Ecto neural progenitor cell (in vitro differentiated cells): Measurements from ENCODE around the gene PRR23E.

ENCODE experiments used
- DNase-seq: peaks from one replicate; pipeline ENCODE4 v3.0.0-alpha.2; 2018; ENCODE audit warnings: low spot score

PRR23E gene

DNA sequence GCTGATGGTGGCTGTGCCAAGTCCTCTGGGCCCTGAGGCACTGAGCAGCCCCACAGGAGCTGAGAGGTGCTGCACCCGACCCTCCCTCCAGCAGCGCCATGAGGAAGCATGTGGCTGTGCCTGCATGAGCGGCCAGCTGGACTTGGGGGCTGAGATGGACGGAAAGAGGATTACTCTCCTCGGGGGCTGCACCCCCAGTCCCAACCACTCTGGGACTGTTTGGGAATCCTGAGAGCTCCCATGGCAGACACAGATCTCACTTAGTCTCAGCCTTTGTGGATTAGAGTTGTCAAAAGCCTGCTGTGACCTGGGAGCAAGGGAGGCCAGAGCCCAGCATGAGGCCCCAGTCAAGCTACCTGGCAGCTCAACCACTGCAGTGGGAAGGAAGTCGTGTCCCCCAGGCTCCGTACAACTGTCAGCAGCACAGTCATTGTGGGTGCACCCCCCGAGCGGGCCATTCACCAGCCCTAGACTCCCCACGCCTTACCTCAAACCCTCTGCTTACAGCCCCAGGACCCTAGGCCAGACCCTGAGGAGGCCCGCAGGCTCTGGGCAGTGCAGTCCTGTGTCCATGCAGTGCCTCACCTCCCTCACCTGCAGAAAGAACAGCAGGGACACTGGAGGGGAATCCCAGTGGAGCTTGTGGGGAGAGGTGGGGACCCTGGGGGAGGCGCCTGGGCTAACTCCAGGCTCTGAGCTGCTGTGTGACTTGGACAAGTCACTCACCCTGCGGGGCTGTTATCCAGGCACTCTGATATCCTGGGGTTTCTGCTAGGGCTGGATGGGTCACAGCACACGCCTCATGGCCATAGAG, 17.1 kb downstream of the PRR23E start:
- peak; percentile 47 for DNase-seq

- DNase-seq, result no peak
Measured at GRCh38 chr3:127210654-127210943, 17.7 kb downstream of the PRR23E start.

DNA sequence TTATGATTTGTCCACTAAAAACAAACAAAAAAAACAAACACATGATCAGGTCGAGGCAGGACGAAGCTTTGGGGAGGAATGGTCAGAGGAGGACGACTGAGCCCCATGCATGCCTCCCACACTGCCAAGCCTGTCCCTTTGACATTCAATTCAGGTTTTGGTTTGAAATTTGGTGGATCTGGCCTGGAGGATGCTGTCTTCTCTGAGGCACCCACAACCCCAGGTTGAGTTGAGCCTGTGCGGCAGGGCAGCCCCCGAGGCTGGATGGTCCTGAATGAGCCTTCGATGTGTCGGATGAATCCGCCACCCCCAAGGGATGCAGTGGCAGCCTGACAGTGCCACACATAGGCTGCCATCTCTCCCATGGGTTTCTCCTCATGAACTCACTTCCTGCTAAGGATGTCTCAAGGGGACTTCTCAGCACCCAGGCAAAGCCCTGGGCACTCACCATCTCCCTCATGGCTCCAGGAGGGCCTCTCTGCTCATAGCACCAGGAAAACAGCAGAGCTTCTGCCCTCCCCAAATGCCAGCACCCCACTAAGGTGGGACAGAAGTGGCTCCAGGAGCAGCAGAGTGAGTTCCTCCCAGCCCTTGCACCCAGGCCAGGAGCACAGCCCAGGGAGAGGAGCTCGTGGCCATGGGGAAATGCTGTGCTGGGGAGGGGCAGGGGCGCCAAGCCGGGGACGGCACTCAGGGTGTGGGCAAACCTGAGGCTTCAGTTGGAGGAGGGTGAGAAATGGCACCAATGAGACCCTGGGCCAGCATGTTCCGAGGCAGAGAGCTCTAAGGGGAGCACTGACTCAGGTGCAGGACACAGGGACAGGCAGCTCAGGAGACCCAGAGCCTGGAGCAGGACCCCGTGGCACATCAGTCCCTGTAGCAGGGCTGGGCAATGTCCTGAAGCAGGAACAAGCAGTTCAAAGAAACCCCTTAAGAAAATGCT, 18.5 kb downstream of the PRR23E start:
- peak; percentile 39 for DNase-seq

DNA sequence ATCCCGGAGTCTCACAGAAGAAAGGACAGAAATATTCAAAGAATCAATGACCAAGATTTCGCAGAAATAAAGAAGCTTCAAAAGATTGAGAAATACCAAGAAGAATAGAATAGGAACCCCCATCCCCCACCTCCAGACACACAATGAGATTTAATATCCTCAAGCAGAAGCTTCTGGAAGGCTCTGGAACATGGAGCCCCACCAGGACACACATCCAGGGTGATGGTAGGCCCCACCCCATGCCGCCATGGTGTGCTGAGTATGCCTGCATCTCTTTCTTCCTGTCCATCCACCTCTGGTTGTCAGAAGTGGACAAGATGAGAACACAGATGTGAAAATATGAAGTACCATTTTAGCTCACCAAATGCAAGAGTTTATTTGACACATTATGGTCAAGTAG, 19.3 kb downstream of the PRR23E start:
- peak; percentile 26 for DNase-seq

DNA sequence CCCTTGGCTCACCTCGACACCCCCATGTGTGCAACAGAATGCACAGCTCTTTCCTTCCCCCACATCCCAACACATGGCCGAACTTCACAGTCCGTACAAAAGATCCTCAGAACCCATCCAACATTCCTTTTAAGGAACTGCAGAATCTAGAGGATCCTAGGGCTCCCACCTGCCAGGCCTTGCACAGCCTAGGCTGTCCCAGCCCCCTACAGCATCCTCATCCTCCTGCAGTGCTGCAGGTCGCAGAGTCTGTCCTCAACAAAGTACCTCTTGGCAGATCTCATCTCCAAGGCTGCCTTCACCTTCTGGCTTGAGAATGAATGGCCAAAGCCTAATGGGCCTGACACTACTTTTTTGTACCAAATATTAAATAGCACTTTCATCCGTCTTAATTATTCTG, 19.8 kb downstream of the PRR23E start:
- peak; percentile 23 for DNase-seq

GRCh38 chr3:127213381-127213918, 20.5 kb downstream of the PRR23E start:
- peak; percentile 18 for DNase-seq

DNA sequence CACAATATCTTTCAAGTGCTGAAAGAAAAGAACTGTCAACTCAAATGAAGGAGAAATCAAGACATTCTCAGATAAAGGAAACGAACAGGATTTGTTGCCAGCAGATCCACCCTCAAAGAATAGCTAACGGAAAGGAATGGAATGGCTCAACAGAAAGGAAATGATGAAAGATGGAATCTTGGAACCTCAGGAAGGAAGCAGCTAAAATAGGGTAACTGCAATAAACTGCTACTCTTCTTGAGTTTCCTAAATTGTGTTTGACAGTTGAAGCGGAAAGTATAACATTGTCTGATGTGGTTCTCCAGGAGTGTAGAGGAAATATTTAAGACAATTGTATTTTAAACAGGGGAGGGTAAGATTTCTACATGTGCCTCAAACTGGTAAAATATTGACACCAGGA, 22.0 kb downstream of the PRR23E start:
- no peak for DNase-seq

- DNase-seq, result peak; percentile 27
Measured at GRCh38 chr3:127215714-127216414, 22.9 kb downstream of the PRR23E start.

GRCh38 chr3:127216415-127217261, 23.7 kb downstream of the PRR23E start:
- DNase-seq, result peak; percentile 20

- DNase-seq, result no peak
Measured at GRCh38 chr3:127217596-127218453, 24.9 kb downstream of the PRR23E start.

- DNase-seq, result no peak
Measured at GRCh38 chr3:127218454-127218922, 25.6 kb downstream of the PRR23E start.

- DNase-seq, result peak; percentile 29
Measured at GRCh38 chr3:127220497-127220896, 27.6 kb downstream of the PRR23E start.

DNA sequence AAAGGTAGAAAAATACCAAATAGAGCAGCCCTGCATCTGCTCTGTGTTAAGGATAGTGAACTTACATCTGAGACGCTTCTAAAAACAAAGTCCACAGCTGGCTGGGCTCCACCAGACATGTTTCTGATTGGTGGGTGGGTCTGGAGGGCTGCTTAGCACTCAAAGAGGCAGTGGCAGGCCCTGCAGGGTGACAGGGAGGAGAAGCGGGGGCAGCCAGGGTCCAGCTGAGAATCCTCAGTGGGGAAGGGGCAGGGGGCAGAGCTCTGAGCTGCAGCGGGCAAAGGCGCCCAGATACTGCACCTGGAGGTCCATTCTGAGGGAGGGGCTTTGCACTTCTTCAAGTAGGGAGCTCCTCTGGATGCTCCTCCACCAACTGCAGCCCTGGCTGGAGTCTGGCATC, 28.1 kb downstream of the PRR23E start:
- peak; percentile 45 for DNase-seq

DNA sequence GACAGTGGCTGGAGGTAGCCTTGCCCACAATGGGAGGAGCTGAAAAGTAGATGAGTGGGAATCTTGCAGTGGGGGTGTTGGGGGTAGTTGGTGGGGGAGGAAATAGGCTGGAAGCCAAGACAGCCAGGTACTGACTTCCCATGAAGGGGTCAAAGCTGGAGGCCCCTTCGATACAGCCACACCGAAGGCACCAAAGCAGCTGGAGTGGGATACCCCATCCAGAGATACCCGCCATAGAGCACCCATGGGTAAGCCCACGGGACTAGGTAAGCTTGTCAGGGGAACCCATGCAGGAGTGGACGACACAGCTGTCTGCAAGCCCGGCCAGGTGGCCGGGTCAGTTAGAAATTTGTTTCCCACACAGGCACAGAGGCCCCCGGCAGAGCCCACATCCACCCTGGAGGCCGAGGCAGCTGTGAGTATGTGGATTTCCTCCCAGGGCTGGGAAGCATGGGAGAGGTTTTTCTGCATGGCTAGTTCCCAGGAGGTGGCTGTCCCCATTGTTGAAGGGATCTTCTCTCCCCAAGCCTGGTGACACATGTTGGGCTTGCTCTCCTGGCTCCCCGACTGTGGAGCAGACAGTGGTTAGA, 28.6 kb downstream of the PRR23E start:
- DNase-seq, result peak; percentile 45

- DNase-seq, result no peak
Measured at GRCh38 chr3:127222163-127222562, 29.2 kb downstream of the PRR23E start.

GRCh38 chr3:127222664-127223063, 29.7 kb downstream of the PRR23E start:
- peak; percentile 42 for DNase-seq

GRCh38 chr3:127224118-127224517, 31.2 kb downstream of the PRR23E start:
- DNase-seq, result no peak

DNA sequence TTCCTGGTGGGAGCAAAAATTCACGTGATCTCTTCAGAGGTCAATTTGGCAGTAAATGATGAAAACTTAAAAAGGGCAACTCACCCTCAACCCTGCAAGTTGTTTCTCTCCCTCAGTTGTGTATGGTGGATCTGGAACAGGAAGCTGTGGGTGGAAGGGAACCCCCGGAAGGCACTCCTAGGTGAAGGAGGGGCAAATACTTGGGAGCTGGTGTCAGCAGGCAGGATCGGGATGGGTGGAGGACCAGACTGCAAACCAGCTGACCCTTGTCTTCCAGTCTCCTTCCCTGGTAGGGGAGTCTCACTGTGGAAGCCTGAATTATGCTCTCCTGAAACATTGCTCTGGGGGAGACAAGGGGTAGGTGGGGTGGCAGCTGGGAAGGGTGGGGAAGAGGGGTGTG, 33.5 kb downstream of the PRR23E start:
- DNase-seq, result no peak

DNA sequence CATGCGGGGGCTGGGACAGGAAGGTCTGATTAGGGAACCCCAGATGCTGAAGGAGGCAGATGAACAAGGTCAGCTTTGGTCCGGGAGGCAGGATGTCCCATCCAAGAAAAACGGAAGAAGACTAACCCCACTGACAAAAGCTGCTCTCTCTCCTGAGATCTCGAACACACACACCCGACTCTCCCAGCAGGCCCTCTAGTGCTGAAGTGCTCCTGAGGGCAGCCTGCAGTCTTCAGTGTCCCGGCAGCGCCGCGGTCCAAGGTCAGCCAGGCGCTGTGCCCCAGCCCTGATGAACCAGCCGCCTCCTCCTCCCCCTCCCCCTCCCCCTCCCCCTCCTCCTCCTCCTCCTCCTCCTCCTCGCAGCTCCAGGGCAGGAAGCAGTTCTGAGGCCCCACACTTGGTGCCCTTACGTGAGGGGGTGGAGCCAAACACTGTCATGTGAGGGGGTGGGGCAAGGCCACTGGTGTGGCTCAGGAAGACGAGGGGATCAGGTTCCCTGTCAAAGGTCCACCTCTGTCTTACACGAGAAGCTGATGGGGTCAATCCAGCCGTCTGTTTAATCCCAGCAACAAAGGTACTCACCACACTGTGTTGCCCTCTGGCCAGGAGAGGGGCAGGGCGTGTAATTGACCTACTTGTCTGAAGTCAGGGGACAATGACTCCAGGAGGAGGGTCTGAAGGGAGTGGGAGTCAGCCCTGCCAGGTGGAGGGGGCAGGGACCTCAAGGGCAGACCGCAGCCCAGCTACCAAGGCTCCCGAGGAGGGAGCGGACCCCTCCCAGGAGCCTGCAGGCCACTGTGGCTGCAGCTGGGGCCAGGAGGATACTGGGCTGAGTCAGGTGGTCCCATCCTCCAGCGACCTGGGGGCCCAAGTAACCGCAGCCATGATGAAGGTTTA, 34.3 kb downstream of the PRR23E start:
- peak; percentile 83 for DNase-seq
